Panc1 (cell line): ENCODE results near the gene SCRN2. TPM values are rescaled to one million over a fixed set of nuclear protein-coding genes. Genes with fewer than 3 reads are reported as not detected.
A peak's percentile ranks its signal among the peaks of the same experiment; 100 is the strongest.

Source experiments
- ATAC-seq: fragments of 200-7000 bp; cut with Tn5 transposase; 2 replicates; pipeline ENCODE4 v1.9.1; 2020; ENCODE audit warnings: mild to moderate bottlenecking, moderate library complexity
- BruUV-seq: library from RNA; stranded (reverse); fragments of 400-500 nt; replicated peaks from 2 replicates; lab custom pipeline; 2021; lab: Mats Ljungman, UMichigan
- CTCF ChIA-PET: fragments of 300-600 bp; sonication (Branson Sonifier 250); formaldehyde crosslinking; loops from one replicate; lab custom pipeline; 2022; ENCODE audit warnings: antibody characterized with exemption; lab: Charles Lee
- POLR2A ChIA-PET: fragments of 300-600 bp; sonication (Branson Sonifier 250); formaldehyde crosslinking; loops from one replicate; lab custom pipeline; 2022; ENCODE audit warnings: antibody characterized with exemption; lab: Charles Lee
- DNase-seq: peaks from one replicate; pipeline ENCODE4 v3.0.0-alpha.2; 2010; ENCODE audit warnings: low read depth, low spot score
- H3K27ac ChIP-seq: 2 replicates; pipeline ENCODE4 v1.5.1; 2011; ENCODE audit warnings: mild to moderate bottlenecking, low read length, inconsistent platforms
- H3K27me3 ChIP-seq: fragments of 200-500 bp; sonication (Bioruptor generic); 2 replicates; pipeline ENCODE4 v1.6.0; 2014; ENCODE audit warnings: low read length, inconsistent platforms; ENCODE audit not compliant: control insufficient read depth, insufficient read depth
- H3K36me3 ChIP-seq: fragments of 200-500 bp; sonication (Bioruptor generic); 2 replicates; pipeline ENCODE4 v1.5.1; 2014; ENCODE audit warnings: inconsistent platforms, mild to moderate bottlenecking, low read length, moderate library complexity; ENCODE audit not compliant: control insufficient read depth, insufficient read depth
- H3K4me1 ChIP-seq: 2 replicates; pipeline ENCODE4 v1.5.1; 2011; ENCODE audit warnings: inconsistent platforms, mild to moderate bottlenecking, low read length, moderate library complexity; ENCODE audit not compliant: control insufficient read depth, insufficient read depth
- H3K4me3 ChIP-seq, 2 experiments: 2 replicates each; pipeline ENCODE4 v1.5.1; 2011 to 2012; ENCODE audit warnings: low read depth in 2 of 2, low read length in 2 of 2, mild to moderate bottlenecking in 2 of 2, inconsistent platforms in 1 of 2, moderate library complexity in 1 of 2
- H3K9me3 ChIP-seq: fragments of 200-500 bp; sonication (Bioruptor generic); 2 replicates; pipeline ENCODE4 v1.5.1; 2014; ENCODE audit warnings: low read depth, mild to moderate bottlenecking, inconsistent platforms, low read length, moderate library complexity; ENCODE audit not compliant: control insufficient read depth, insufficient read depth
- CTCF ChIP-seq: fragments of 450-650 bp; IDR thresholded peaks from 2 replicates; pipeline ENCODE4 v1.5.1; 2017; ENCODE audit warnings: mild to moderate bottlenecking
- POLR2AphosphoS5 ChIP-seq: IDR thresholded peaks from 2 replicates; pipeline ENCODE4 v1.6.1; 2012; ENCODE audit warnings: mild to moderate bottlenecking, low read depth, low read length, moderate library complexity
- REST ChIP-seq, 2 experiments: IDR thresholded peaks; 2 replicates each; pipeline ENCODE4 v1.6.1; 2011 to 2012; ENCODE audit warnings: low read depth in 2 of 2, control low read depth in 1 of 2, low read length in 1 of 2, mild to moderate bottlenecking in 1 of 2, moderate library complexity in 1 of 2; ENCODE audit not compliant: insufficient read depth in 1 of 2
- SIN3A ChIP-seq: IDR thresholded peaks from 2 replicates; pipeline ENCODE4 v1.6.1; 2012; ENCODE audit warnings: low read depth, mild to moderate bottlenecking, low read length, moderate library complexity, borderline replicate concordance; ENCODE audit not compliant: insufficient read depth
- TCF7L2 ChIP-seq: IDR thresholded peaks from 2 replicates; pipeline ENCODE4 v1.6.1; 2011; ENCODE audit warnings: mild to moderate bottlenecking, low read depth, low read length, inconsistent platforms
- in situ Hi-C: cut with HindIII; loops from 2 replicates; pipeline ENCODE4 v1.10.0; 2016; ENCODE audit warnings: low sequenced_read_pairs, low pct_unique_long_range_greater_than_20kb
- intact Hi-C: fragments of 100-400 bp; cut with micrococcal nuclease; formaldehyde crosslinking; loops from one replicate; pipeline ENCODE4 v1.10.0; 2022; ENCODE audit not compliant: unreplicated experiment
- total RNA-seq: library from RNA; stranded (reverse); gene quantifications from one replicate; pipeline ENCODE4 v1.2.1, GENCODE V29; 2021; ENCODE audit not compliant: unreplicated experiment

SCRN2 gene
- total RNA-seq, 1 experiment from 2014 or later: 34.9 TPM

GRCh38 chr17:47822785-47823184 is 18.3 kb downstream of the SCRN2 start:
- DNase-seq: no peak
- Histone ChIP-seq H3K27me3 (no peaks in the 10 kb centered on the region), H3K9me3 (no peaks in the 10 kb centered on the region), H3K36me3 (peaks cover 10% of the 10 kb centered on the region; the same call in 1 of the 2 replicates), H3K4me1 (peaks cover 17% of the 10 kb centered on the region), H3K27ac (no peak overlapping the region), H3K4me3 (no peak overlapping the region)
- BruUV-seq: no TSS peak
- intact Hi-C loops (no loop called here), in situ Hi-C loops (no loop called here)
- no peak for ATAC-seq
- CTCF ChIA-PET: no interaction called here
- TF ChIP-seq CTCF (no peak), SIN3A (no peak), TCF7L2 (no peak), REST (IDR thresholded peaks at IDR 0.05; ENCODE audit: insufficient read depth in 1 of 2, low read depth in 2 of 2, low read length in 1 of 2) (no peak), POLR2AphosphoS5 (no peak)
- POLR2A ChIA-PET: interaction anchor here (0.6 kb wide), 1 partner anchor 60 kb away, joined by 3 read pairs; no protein-coding TSS in a partner anchor

- H3K36me3 ChIP-seq: peaks cover 4% of the 10 kb centered on the region; the same call in 1 of the 2 replicates
- H3K9me3 ChIP-seq: no peaks in the 10 kb centered on the region
- H3K27me3 ChIP-seq: no peaks in the 10 kb centered on the region
- BruUV-seq: no TSS peak
- in situ Hi-C loops: no loop called here
- peak within 1 kb of the TSS; percentile 54 to 66 for H3K4me3 ChIP-seq
- DNase-seq: no peak
- CTCF ChIA-PET: interaction anchor here (0.6 to 0.7 kb wide), 2 partner anchors 9 to 166 kb away, joined by 3 read pairs; no protein-coding TSS in a partner anchor
- POLR2A ChIA-PET: no interaction called here
- TF ChIP-seq POLR2AphosphoS5 (no peak), TCF7L2 (no peak), CTCF (no peak), SIN3A (no peak), REST (IDR thresholded peaks at IDR 0.05; ENCODE audit: insufficient read depth in 1 of 2, low read depth in 2 of 2, low read length in 1 of 2) (no peak)
- intact Hi-C loops: no loop called here
- H3K27ac ChIP-seq: peak within 1 kb of the TSS; percentile 57
- ATAC-seq: peak; percentile 85
- H3K4me1 ChIP-seq: peaks cover 17% of the 10 kb centered on the region
Observed at GRCh38 chr17:47821424-47822391, 19.4 kb downstream of the SCRN2 start, which contains the start of gene OSBPL7. TSS of gene OSBPL7 (minus strand) at chr17:47821794. CDS start at chr17:47820278, 1,516 bp downstream.
